NCI-H146 treated with DMSO at 0.1 percent for 48 hours (cell line): ENCODE results near the gene SPATA32.
"Not testable (repeated sequence)": the region's sequence is repeated elsewhere in the genome, so short reads cannot be mapped to it uniquely, and the experiment has no call there.

ENCODE experiments used
- DNase-seq: peaks from one replicate; lab custom pipeline; 2025; ENCODE audit not compliant: unreplicated experiment; lab: John Stamatoyannopoulos, UW

SPATA32 gene

DNA sequence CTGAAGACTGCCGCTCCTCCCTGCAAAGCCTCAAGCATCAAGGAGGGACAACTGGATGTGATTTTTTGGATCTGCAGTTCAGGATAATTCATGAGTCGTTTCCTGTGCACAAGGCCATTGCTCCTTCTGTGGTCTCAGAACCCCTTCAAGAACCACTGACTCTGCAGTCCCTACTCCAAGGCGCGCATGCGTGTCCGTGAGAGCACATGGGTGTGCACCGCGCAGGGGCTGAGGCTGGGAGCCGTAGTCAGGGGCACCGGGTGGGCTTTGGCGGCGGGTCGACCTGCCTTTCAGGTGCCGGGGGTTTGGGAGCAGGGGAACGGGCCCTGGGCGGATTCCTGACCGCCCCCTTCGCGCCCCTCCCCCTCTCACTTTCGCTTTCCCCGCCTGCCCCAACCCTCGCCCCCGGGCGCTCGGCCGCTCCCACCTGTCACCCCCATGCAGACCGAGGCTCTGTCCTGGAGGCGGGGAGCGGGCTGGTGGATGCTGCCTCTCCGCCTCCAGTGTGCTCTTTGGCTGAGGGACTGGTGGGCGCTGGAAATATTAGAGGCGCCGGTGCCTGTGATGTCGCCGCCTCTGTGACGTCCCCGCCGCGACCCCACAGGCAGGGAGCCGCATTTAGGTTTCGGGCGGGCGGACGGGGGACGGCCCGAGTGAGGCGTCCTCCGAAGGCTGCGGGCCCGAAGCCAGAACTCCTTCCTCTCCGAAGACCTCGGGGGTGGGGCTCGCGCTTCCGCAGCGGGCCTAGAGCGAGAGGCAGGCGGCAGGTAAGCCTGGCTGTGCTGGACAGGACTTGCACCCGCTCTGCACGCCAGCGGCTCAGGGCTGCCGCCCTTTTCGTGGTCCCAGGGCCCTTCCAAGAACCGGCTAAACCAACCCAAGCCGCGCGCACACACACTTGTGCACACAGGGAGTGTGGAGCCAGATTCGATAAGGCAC is at the start of gene SPATA32:
SPATA32 (minus strand) TSS at position 518 of the 939 bp plus-strand sequence; CDS start at position 440, 78 bp downstream.
- no peak for DNase-seq

DNA sequence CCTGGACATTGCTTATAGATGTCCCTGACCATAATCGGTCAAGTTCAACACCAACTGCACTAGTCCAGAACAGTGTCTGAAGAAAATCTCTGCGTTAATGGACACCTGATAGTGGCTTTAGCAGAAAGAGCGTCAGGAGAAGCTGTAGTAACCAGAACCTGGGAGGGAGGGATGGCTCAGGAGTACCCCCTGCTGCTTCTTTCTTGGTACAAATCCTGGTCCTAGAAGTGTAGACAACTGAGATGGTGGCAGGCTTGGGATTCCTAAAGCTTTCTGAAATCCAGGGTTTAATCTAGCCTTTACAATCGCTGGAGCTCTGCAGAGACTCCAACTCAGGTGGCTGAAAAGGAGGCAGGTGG is 49.5 kb upstream of the SPATA32 start:
- no peak for DNase-seq

DNA sequence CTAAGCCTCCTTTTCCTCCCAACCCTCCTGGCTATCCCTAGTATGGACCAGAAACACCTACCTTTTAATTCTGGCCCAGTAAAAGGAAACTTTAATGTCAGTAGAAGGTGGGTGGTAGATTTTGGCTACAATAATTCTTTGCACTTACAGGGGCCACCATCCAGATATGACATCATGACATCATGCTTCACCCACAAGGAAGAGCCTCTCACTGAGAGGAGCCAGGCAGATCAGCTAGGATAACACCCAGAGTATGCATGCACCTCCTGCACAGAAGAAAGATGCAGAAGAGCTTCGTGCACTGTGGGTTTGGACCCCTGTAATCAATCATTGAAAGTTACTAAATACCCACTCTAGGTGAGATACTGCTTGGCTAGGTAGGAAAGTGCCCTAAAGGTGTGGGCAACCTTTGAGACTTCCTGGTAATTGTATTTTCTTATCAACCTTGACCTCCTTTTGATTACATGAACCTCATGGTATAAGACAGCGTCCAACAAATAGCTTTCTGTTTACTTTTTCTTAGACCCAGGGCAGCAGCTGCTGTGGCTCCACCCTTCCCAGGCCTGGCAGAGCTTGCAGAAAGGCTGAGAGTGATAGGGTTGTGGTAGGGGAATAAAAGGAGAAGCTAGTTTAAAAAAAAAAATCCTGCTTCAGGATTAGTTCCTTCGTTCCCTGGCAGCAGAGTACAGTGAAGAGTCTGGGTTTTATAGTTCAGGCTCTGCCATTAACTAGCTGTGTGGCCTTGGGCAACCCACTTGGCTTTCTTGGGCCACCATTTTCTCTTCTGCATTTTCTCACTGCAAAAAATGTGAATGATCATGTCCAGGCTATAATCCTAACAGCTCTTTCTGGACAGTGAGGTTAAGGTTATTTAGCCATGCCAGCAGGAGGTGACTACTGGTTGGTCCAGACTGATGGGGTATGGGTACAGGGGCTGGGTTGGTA is 48.8 kb upstream of the SPATA32 start:
- peak; percentile 87 for DNase-seq

GRCh38 chr17:45309400-45309799 is 47.5 kb upstream of the SPATA32 start:
- DNase-seq = no peak

DNA sequence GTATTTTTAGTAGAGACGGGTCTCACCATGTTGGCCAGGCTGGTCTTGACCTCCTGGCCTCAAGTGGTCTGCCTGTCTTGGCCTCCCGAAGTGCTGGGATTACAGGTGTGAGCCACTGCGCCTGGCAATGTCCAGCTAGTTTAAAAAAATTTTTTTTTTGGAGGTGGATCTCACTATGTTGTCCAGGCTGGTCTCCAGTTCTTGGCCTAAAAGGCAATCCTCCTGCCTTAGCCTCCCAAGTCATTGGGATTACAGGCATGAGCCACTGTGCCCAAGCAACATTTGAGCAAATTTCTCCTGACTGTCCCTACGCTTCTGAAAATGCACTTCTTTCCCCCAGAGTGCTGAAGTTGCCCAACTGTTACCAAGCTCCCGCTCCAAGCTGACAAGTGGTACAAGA is 46.9 kb upstream of the SPATA32 start:
- no peak for DNase-seq

DNA sequence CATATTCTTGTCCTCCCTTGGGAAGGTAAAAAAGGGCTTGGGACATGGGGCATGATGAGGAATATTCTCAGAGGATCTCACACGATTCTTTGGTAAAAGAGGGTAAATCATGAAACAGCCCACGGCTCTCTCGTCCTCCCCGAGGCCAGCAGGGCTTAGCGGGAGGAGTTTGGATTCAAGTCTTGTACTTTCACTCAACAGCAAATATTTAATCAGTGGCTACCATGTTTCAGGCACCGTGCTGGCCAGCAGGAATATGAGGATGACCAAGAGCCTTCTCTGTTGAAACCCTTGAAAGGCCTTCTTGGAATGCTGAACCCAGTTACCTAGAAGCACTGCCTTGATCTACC is 46.1 kb upstream of the SPATA32 start:
- DNase-seq = no peak

GRCh38 chr17:45307290-45308015 is 45.6 kb upstream of the SPATA32 start:
- DNase-seq = no peak

GRCh38 chr17:45306623-45307022 is 44.7 kb upstream of the SPATA32 start:
- no peak for DNase-seq

- no peak for DNase-seq
Observed at GRCh38 chr17:45306094-45306493, 44.2 kb upstream of the SPATA32 start.

GRCh38 chr17:45305530-45306087 is 43.7 kb upstream of the SPATA32 start:
- DNase-seq = no peak

- no peak for DNase-seq
Observed at GRCh38 chr17:45302649-45303173, 40.8 kb upstream of the SPATA32 start.

- not testable (repeated sequence) for DNase-seq
Observed at GRCh38 chr17:45302220-45302619, 40.3 kb upstream of the SPATA32 start.

GRCh38 chr17:45301674-45302073 is 39.8 kb upstream of the SPATA32 start:
- no peak for DNase-seq

DNA sequence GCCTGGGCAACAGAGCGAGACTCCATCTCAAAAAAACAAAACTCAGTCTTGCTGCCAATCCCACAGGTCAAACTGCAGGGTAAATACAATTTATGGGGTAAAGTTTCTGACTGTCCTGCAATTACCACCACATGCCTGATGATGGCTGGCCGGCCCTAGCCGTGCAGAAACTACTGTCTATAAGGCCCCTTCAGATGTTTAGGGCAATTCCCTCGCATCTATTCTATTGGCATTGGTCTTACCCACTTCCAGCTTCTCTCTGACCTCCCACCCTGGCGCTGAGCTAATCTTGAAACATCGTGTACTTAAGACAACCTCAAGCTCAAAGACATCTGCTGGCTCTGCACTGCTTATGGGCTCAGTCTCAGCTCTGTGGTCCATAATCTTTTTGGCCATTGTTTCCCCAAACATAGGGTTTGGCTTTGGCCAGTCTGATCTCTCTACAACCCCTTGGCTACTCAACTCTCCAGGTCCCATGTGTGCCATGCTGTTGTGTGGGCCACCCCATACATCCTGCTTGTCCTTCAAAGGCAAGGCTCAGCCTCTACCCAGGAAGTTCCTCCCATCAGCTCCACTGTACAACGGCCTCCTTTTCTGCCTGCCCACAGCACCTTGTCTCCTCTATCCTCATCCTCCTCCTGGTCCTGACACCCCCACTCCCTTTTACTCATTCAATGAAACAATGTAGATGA is 38.3 kb upstream of the SPATA32 start:
- no peak for DNase-seq

GRCh38 chr17:45299361-45299760 is 37.5 kb upstream of the SPATA32 start:
- DNase-seq = no peak

DNA sequence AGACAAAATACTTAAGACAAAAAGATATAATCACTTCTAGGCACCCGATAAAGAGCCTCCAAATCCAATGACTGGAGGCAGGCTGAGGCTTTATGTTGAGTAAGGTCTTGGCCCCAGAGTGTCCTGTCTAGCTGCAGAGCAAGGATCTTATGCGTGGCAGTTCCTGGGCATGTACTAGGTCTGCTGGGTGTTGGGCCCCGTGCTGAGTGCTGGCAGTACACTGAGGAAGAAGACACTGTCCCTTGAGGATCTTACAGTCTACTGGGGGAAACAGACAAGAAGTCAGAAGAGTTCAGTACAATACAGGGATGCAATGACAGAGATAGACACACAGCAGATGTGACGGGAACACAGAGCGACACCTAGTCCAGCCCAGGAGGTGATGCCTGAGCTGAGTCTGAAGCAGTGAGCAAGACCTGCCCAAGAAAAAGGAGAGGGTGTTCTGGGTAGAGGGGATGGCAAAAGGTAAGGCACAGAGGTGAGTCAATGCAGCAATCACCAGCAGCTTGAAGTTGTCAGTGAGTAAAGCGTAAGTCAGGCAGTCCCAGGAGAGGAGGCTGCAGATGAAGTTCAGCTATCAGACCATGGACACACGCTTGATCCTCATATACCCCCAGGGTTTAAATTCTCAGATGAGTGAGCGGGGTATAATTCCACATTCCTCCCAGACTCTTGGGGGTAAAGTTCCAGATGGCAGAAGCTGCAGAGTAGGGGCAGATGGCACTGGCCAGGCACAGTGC is 36.8 kb upstream of the SPATA32 start:
- no peak for DNase-seq

DNA sequence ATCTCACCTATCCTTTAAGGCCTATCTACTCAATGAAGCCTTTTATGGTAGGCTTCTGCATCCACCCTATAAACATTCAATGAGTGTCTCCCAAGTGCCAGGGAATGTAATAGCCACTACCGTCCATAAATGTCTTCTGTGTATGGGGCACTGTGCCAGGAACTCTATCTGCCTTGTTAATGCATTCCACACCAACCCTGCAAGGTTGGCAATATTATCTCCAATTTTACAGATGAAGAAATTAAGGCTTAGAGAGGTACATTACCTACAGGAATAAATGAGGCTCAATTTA is 34.9 kb upstream of the SPATA32 start:
- no peak for DNase-seq

- DNase-seq = no peak
Observed at GRCh38 chr17:45296003-45296832, 34.3 kb upstream of the SPATA32 start.

- no peak for DNase-seq
Observed at GRCh38 chr17:45294506-45294905, 32.6 kb upstream of the SPATA32 start.
